HUES64 (cell line): ENCODE data around the gene KRCC1.
"Not testable (repeated sequence)": the region's sequence is repeated elsewhere in the genome, so short reads cannot be mapped to it uniquely, and the experiment has no call there.

ENCODE experiments used
- H3K27ac ChIP-seq: 2 replicates; pipeline ENCODE4 v1.7.0; 2013; ENCODE audit warnings: low read depth, low read length, inconsistent platforms
- H3K27me3 ChIP-seq: 2 replicates; pipeline ENCODE4 v1.6.1; 2013; ENCODE audit warnings: mild to moderate bottlenecking, low read length; ENCODE audit not compliant: insufficient read depth
- H3K36me3 ChIP-seq: 2 replicates; pipeline ENCODE4 v1.6.1; 2013; ENCODE audit warnings: mild to moderate bottlenecking, low read length; ENCODE audit not compliant: insufficient read depth
- H3K4me1 ChIP-seq: 2 replicates; pipeline ENCODE4 v1.6.1; 2013; ENCODE audit warnings: mild to moderate bottlenecking, low read length, moderate library complexity; ENCODE audit not compliant: insufficient read depth
- H3K4me3 ChIP-seq: 2 replicates; pipeline ENCODE4 v1.5.1; 2013; ENCODE audit warnings: mild to moderate bottlenecking, low read length, moderate library complexity
- H3K9ac ChIP-seq: 2 replicates; pipeline ENCODE4 v1.6.1; 2013; ENCODE audit warnings: mild to moderate bottlenecking, low read depth, low read length
- H3K9me3 ChIP-seq: 2 replicates; pipeline ENCODE4 v1.6.1; 2013; ENCODE audit warnings: low read depth, low read length; ENCODE audit not compliant: insufficient read depth
- WGBS: fragments of 150-250, 120-280 bp; methylation state at CpG from one replicate; pipeline ENCODE4 v1.1.7; 2013; ENCODE audit warnings: missing lambda C conversion rate; 5-methylcytosine and 5-hydroxymethylcytosine counted together

Gene KRCC1

GRCh38 chr2:88000474-88000873 lies 55.1 kb downstream of the KRCC1 start:
- WGBS = 61% methylated on average over 3 of the region's 3 CpGs
- not testable (repeated sequence) for H3K9ac ChIP-seq, H3K36me3 ChIP-seq, H3K4me3 ChIP-seq, H3K4me1 ChIP-seq, H3K27me3 ChIP-seq, H3K27ac ChIP-seq, H3K9me3 ChIP-seq

GRCh38 chr2:87996570-87996969 lies 59.0 kb downstream of the KRCC1 start:
- Histone ChIP-seq H3K4me3 (no peak overlapping the region), H3K9ac (no peak overlapping the region), H3K27me3 (no peaks in the 10 kb centered on the region), H3K4me1 (no peaks in the 10 kb centered on the region; the same call in 1 of the 2 replicates), H3K36me3 (no peaks in the 10 kb centered on the region), H3K9me3 (no peaks in the 10 kb centered on the region), H3K27ac (no peak overlapping the region)
- 93% methylated on average over 6 of the region's 6 CpGs for WGBS

- no peak overlapping the region for H3K4me3 ChIP-seq
- no peaks in the 10 kb centered on the region for H3K27me3 ChIP-seq
- H3K36me3 ChIP-seq = no peaks in the 10 kb centered on the region
- no peak overlapping the region for H3K9ac ChIP-seq
- no peak overlapping the region for H3K27ac ChIP-seq
- 86% methylated on average over 1 of the region's 1 CpG for WGBS
- no peaks in the 10 kb centered on the region for H3K9me3 ChIP-seq
- no peaks in the 10 kb centered on the region for H3K4me1 ChIP-seq
Measured at GRCh38 chr2:87995756-87996155, 59.8 kb downstream of the KRCC1 start.

GRCh38 chr2:87994304-87994850 lies 61.2 kb downstream of the KRCC1 start:
- 100% methylated on average over 2 of the region's 7 CpGs for whole genome bisulfite sequencing

GRCh38 chr2:87992569-87992968 lies 63.0 kb downstream of the KRCC1 start:
- not testable (repeated sequence) for H3K27ac ChIP-seq, H3K4me3 ChIP-seq, H3K4me1 ChIP-seq, H3K9me3 ChIP-seq, H3K36me3 ChIP-seq, H3K9ac ChIP-seq, H3K27me3 ChIP-seq
- WGBS = no CpG with 5 or more reads among the region's 3 CpGs

More at GRCh38 chr2:87994304-87994850, 61.2 kb downstream of the KRCC1 start:
- H3K9ac ChIP-seq, H3K27ac ChIP-seq, H3K4me1 ChIP-seq, H3K9me3 ChIP-seq, H3K36me3 ChIP-seq, H3K4me3 ChIP-seq, H3K27me3 ChIP-seq: not testable (repeated sequence)

- not testable (repeated sequence) for H3K9me3 ChIP-seq, H3K36me3 ChIP-seq, H3K4me1 ChIP-seq, H3K4me3 ChIP-seq, H3K27ac ChIP-seq, H3K27me3 ChIP-seq, H3K9ac ChIP-seq
- no CpG with 5 or more reads among the region's 1 CpG for WGBS
Measured at GRCh38 chr2:87987473-87987872, 68.1 kb downstream of the KRCC1 start.

- H3K9ac ChIP-seq, H3K4me3 ChIP-seq, H3K36me3 ChIP-seq, H3K27me3 ChIP-seq, H3K9me3 ChIP-seq, H3K4me1 ChIP-seq, H3K27ac ChIP-seq: not testable (repeated sequence)
- WGBS = 67% methylated on average over 3 of the region's 5 CpGs
Measured at GRCh38 chr2:87985902-87986301, 69.7 kb downstream of the KRCC1 start.

- H3K9me3 ChIP-seq, H3K4me1 ChIP-seq, H3K27me3 ChIP-seq, H3K4me3 ChIP-seq, H3K9ac ChIP-seq, H3K27ac ChIP-seq, H3K36me3 ChIP-seq: not testable (repeated sequence)
- no CpG with 5 or more reads among the region's 3 CpGs for WGBS
Measured at GRCh38 chr2:87981182-87981581, 74.4 kb downstream of the KRCC1 start.
